ENCODE results near the gene SON.

DNA sequence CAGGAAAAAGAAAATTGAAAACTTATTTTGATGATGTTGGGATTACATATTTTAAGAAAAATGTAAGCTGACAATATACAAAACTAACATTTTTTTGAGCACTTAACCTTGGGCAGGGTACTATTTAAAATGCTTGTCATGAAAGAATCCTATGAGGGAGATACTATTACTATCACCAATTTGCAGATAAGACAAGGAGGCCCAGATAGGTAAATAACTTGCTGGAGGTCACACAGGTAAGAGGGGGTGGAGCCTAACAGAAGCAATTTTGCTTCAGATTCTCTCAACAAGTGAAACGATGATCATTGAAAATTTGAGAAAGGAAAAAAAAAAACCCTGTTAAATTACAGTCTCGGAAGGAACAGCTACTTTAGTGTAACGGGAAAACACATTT lies 2.1 kb upstream of the SON start:
- TF ChIP-seq, protein P1, sequence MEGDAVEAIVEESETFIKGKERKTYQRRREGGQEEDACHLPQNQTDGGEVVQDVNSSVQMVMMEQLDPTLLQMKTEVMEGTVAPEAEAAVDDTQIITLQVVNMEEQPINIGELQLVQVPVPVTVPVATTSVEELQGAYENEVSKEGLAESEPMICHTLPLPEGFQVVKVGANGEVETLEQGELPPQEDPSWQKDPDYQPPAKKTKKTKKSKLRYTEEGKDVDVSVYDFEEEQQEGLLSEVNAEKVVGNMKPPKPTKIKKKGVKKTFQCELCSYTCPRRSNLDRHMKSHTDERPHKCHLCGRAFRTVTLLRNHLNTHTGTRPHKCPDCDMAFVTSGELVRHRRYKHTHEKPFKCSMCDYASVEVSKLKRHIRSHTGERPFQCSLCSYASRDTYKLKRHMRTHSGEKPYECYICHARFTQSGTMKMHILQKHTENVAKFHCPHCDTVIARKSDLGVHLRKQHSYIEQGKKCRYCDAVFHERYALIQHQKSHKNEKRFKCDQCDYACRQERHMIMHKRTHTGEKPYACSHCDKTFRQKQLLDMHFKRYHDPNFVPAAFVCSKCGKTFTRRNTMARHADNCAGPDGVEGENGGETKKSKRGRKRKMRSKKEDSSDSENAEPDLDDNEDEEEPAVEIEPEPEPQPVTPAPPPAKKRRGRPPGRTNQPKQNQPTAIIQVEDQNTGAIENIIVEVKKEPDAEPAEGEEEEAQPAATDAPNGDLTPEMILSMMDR (IDR thresholded peaks at IDR 0.05 in 8 of 11, conservative IDR thresholded peaks at IDR 0.05 in 3 of 11) = no peak
- no peak for TF ChIP-seq POLR2AphosphoS5 (IDR thresholded peaks at IDR 0.05)
